IPS-20b (cell line): ENCODE measurements around the gene HIF3A.
"Not testable (repeated sequence)": the region's sequence is repeated elsewhere in the genome, so short reads cannot be mapped to it uniquely, and the experiment has no call there.

Experiments
- H3K27ac ChIP-seq: one replicate; pipeline ENCODE4 v1.5.1; 2013; ENCODE audit warnings: low read length
- H3K27me3 ChIP-seq: 2 replicates; pipeline ENCODE4 v1.6.1; 2013; ENCODE audit warnings: mild to moderate bottlenecking, low read length, inconsistent platforms; ENCODE audit not compliant: insufficient read depth
- H3K36me3 ChIP-seq: 2 replicates; pipeline ENCODE4 v1.6.1; 2013; ENCODE audit warnings: low read depth, mild to moderate bottlenecking, inconsistent platforms, low read length, moderate library complexity; ENCODE audit not compliant: insufficient read depth
- H3K4me1 ChIP-seq: 2 replicates; pipeline ENCODE4 v1.6.1; 2013; ENCODE audit warnings: mild to moderate bottlenecking, control low read depth, inconsistent platforms, low read length, moderate library complexity; ENCODE audit not compliant: insufficient read depth
- H3K4me3 ChIP-seq: 2 replicates; pipeline ENCODE4 v1.5.1; 2013; ENCODE audit warnings: mild to moderate bottlenecking, low read length, inconsistent platforms
- H3K9ac ChIP-seq: 2 replicates; pipeline ENCODE4 v1.6.1; 2013; ENCODE audit warnings: low read depth, mild to moderate bottlenecking, inconsistent platforms, low read length, moderate library complexity
- H3K9me3 ChIP-seq: 2 replicates; pipeline ENCODE4 v1.6.1; 2013; ENCODE audit warnings: mild to moderate bottlenecking, low read depth, low read length, inconsistent platforms; ENCODE audit not compliant: insufficient read depth

HIF3A gene

GRCh38 chr19:46271481-46272197 is 25.2 kb upstream of the HIF3A start:
- H3K36me3 ChIP-seq, result no peaks in the 10 kb centered on the region
- H3K4me1 ChIP-seq, result peaks cover 17% of the 10 kb centered on the region; the same call in 1 of the 2 replicates
- H3K27me3 ChIP-seq, result no peaks in the 10 kb centered on the region
- no peak overlapping the region for H3K27ac ChIP-seq
- H3K9me3 ChIP-seq, result no peaks in the 10 kb centered on the region
- no peak overlapping the region for H3K4me3 ChIP-seq
- peak overlapping the region; percentile 17; the same call in 1 of the 2 replicates for H3K9ac ChIP-seq

- H3K9me3 ChIP-seq, H3K27ac ChIP-seq, H3K36me3 ChIP-seq, H3K4me3 ChIP-seq, H3K27me3 ChIP-seq, H3K9ac ChIP-seq: not testable (repeated sequence)
- peaks cover 20% of the 10 kb centered on the region; the same call in 1 of the 2 replicates for H3K4me1 ChIP-seq
Measured at GRCh38 chr19:46273931-46274330, 22.9 kb upstream of the HIF3A start.

DNA sequence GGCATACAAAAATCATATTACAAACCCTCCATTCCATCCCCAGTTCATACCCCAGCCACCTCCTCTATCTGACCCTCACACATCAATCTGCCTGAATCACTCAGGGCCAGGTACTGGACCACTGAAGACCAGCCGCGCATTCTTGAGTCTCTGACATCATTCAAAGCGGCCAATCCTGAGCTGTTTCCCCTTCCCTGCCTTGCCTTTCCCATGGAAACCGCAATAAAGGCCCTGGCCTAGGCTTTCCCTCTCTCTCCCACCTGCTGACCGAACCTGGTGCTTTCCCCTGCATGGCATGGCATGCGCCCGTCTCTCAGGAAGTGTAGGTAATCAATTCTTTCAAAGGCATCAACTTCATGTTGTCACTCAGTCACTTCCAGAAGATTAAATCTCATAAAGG is 17.7 kb upstream of the HIF3A start:
- no peaks in the 10 kb centered on the region for H3K36me3 ChIP-seq
- H3K9me3 ChIP-seq, result no peaks in the 10 kb centered on the region
- 0 out of 2 replicates have a peak, but pooled peaks cover 6% of the 10 kb centered on the region for H3K4me1 ChIP-seq
- H3K4me3 ChIP-seq, result no peak overlapping the region
- H3K9ac ChIP-seq, result no peak overlapping the region
- H3K27ac ChIP-seq, result no peak overlapping the region
- H3K27me3 ChIP-seq, result no peaks in the 10 kb centered on the region

DNA sequence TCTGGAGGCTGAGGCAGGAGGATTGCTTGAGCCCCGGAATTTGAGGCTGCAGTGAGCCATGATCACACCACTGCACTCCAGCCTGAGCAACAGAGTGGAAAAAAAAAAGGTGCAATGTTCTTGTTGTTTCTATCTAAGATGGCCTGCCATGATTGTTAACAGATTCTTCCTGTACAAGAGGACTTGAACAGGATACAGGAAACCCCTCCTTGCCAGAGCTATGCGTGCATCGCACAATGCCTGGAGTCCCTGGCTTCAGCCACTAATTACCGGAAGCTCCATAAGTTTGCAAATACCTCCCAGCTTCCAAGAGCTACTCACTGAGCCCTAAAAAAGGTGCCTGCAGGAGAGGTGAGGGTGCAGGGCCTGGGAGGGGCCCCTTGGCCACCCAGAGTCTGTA is 13.1 kb upstream of the HIF3A start:
- H3K27me3 ChIP-seq, result no peaks in the 10 kb centered on the region
- no peak overlapping the region for H3K9ac ChIP-seq
- H3K4me1 ChIP-seq, result 0 out of 2 replicates have a peak, but pooled peaks cover 5% of the 10 kb centered on the region
- no peaks in the 10 kb centered on the region for H3K36me3 ChIP-seq
- no peaks in the 10 kb centered on the region for H3K9me3 ChIP-seq
- H3K27ac ChIP-seq, result no peak overlapping the region
- H3K4me3 ChIP-seq, result no peak overlapping the region

DNA sequence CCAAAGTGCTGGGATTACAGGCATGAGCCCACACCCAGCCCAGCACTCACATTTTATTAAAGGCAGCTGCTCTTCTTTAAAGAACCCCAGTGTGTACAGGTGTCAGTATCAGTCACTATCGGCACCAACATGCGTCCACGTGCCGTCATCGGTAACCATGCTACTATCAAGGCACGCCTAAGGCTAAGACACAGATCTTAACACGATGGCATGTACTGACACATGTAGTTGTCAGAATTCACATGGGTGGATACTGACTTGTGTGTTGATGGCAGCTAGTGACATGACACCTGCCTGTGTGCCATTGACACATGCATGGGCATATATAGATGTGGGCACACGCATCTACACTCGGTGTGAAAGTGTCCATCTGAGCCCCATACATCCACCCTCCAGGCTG is 12.2 kb upstream of the HIF3A start:
- Histone ChIP-seq H3K4me1 (no peaks in the 10 kb centered on the region), H3K9ac (no peak overlapping the region), H3K9me3 (no peaks in the 10 kb centered on the region), H3K4me3 (no peak overlapping the region), H3K27me3 (no peaks in the 10 kb centered on the region), H3K36me3 (no peaks in the 10 kb centered on the region), H3K27ac (no peak overlapping the region)

- Histone ChIP-seq H3K4me3 (no peak overlapping the region), H3K9me3 (no peaks in the 10 kb centered on the region; the same call in 1 of the 2 replicates), H3K9ac (no peak overlapping the region), H3K4me1 (no peaks in the 10 kb centered on the region), H3K36me3 (no peaks in the 10 kb centered on the region), H3K27me3 (no peaks in the 10 kb centered on the region), H3K27ac (no peak overlapping the region)
Measured at GRCh38 chr19:46287585-46287984, 9.3 kb upstream of the HIF3A start.

DNA sequence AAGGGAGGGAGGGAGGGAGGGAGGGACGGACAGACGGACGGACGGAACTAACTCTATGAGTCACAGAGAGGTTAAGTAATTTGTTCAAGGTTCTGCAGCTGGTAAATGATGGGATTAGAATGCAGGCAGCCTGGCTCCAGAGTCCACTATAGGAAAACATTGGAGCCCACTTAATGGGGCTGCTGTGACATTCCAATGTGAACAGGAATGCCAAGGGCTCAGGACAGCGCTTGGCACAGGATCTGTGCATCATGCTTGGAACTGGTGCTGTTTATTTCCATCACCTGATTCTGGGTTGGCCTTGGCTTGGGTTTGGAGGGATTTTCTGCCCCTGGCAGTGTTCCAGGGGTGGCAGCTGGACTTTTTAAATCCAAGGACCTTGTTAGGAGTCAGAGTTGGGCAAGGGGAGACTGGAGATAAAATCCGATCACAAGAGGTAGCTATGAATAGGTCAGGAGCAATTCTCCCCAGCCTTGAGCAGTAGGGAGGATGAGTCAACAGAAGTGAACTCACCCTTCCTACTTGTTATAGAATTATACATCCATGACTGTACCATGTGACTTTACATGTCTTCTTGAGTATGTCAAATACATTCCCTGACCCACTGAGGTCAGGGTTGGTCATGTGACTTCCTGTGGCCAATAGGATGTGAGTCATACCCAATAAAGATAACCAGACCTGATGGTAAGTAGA is 7.8 kb upstream of the HIF3A start:
- Histone ChIP-seq H3K27ac (no peak overlapping the region), H3K9me3 (no peaks in the 10 kb centered on the region; the same call in 1 of the 2 replicates), H3K4me1 (no peaks in the 10 kb centered on the region), H3K36me3 (no peaks in the 10 kb centered on the region), H3K9ac (no peak overlapping the region), H3K4me3 (no peak overlapping the region), H3K27me3 (no peaks in the 10 kb centered on the region)

DNA sequence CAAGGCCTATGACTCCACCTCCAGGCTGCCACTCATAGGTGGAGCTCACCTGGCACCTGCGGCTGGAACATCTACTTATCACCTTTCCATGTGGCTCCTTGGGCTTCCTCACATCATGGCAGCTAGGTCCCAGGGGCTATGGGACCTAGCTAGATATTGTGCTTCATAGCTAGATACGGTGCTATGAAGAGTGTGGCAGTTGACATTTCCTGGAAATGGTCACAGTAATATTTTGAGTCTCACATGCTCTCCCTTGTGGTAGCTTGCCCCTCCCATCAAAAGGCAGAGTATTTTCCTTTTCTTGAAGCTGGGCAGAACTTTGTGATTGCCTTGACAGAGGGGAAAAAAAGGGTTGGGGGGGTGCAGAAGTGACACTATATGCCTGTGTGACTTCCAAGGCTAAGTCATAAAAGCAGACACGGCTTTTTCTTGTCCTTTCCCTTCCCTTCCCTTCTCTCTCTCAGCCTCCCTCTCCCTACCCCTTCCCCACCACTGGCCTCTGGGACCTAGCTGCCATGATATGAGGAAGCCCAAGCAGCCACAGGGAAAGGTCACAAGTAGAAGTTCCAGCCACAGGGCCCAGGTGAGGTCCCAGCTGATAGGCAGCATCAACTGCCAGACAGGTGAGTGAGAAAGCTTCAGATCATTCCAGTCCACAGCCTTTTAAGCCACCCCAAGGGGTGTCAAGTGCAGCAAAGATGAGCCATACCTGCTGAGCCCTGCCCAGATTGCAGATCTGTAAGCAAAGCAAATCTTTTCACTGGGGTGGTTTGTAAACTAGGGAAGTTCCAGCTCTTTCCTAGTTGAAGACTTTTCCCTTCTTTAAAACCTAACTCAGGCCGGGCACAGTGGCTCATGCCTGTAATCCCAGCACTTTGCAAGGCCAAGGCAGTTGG is 6.9 kb upstream of the HIF3A start:
- no peak overlapping the region for H3K27ac ChIP-seq
- H3K4me1 ChIP-seq, result no peaks in the 10 kb centered on the region
- no peaks in the 10 kb centered on the region for H3K36me3 ChIP-seq
- 0 out of 2 replicates have a peak, but pooled peaks cover 3% of the 10 kb centered on the region for H3K27me3 ChIP-seq
- H3K4me3 ChIP-seq, result no peak overlapping the region
- no peak overlapping the region for H3K9ac ChIP-seq
- H3K9me3 ChIP-seq, result no peaks in the 10 kb centered on the region; the same call in 1 of the 2 replicates

GRCh38 chr19:46291829-46292228 is 5.0 kb upstream of the HIF3A start:
- Histone ChIP-seq H3K36me3 (no peaks in the 10 kb centered on the region), H3K27me3 (peaks cover 11% of the 10 kb centered on the region; the same call in 1 of the 2 replicates), H3K4me3 (no peak overlapping the region), H3K27ac (no peak overlapping the region), H3K9me3 (no peaks in the 10 kb centered on the region; the same call in 1 of the 2 replicates), H3K4me1 (no peaks in the 10 kb centered on the region), H3K9ac (no peak overlapping the region)

- peaks cover 11% of the 10 kb centered on the region for H3K4me1 ChIP-seq
- no peak overlapping the region for H3K27ac ChIP-seq
- no peak overlapping the region for H3K9ac ChIP-seq
- no peaks in the 10 kb centered on the region; the same call in 1 of the 2 replicates for H3K9me3 ChIP-seq
- no peak overlapping the region for H3K4me3 ChIP-seq
- peaks cover 11% of the 10 kb centered on the region; the same call in 1 of the 2 replicates for H3K27me3 ChIP-seq
- no peaks in the 10 kb centered on the region for H3K36me3 ChIP-seq
Measured at GRCh38 chr19:46294494-46294893, 2.3 kb upstream of the HIF3A start.

- H3K27me3 ChIP-seq, result peaks cover 11% of the 10 kb centered on the region; the same call in 1 of the 2 replicates
- no peaks in the 10 kb centered on the region for H3K36me3 ChIP-seq
- no peaks in the 10 kb centered on the region for H3K9me3 ChIP-seq
- no peak overlapping the region for H3K27ac ChIP-seq
- H3K4me3 ChIP-seq, result no peak overlapping the region
- peaks cover 15% of the 10 kb centered on the region for H3K4me1 ChIP-seq
- no peak overlapping the region for H3K9ac ChIP-seq
Measured at GRCh38 chr19:46295401-46296201, 1.2 kb upstream of the HIF3A start.
